ENCODE measurements around the gene LIN54. TPM values are rescaled to one million over a fixed set of nuclear protein-coding genes. Genes with fewer than 3 reads are reported as not detected.

LIN54 gene
- total and polyA plus RNA-seq, 2 of the 13 experiments (the other 11 are each of a cell fraction or from before 2014, with no cell fraction given), result 25.2 to 32.9 TPM

- TF ChIP-seq ZFP90 (CRISPR knock-in tag; IDR thresholded peaks at IDR 0.05; ENCODE audit: borderline replicate concordance) (peak; percentile 86; the same call in 1 of the 2 replicates), ZFYVE20 (CRISPR knock-in tag; IDR thresholded peaks at IDR 0.05; ENCODE audit: borderline replicate concordance, low read depth) (no peak), ATF4 (CRISPR knock-in tag; IDR thresholded peaks at IDR 0.05) (peak in 1 of 2 experiments; percentile 47; a peak in 1 of 4 replicates), ZFP36L2 (CRISPR knock-in tag; IDR thresholded peaks at IDR 0.05) (0 out of 2 replicates have a peak, but pooled peaks have one; percentile 52), ZNF138 (CRISPR knock-in tag; IDR thresholded peaks at IDR 0.05; ENCODE audit: low read depth) (no peak), KLF16 (CRISPR knock-in tag; IDR thresholded peaks at IDR 0.05) (peak in 1 of 2 experiments; percentile 72; a peak in 1 of 4 replicates), ZEB1 (IDR thresholded peaks at IDR 0.05; ENCODE audit: insufficient replicate concordance, low read depth) (no peak), ZNF550 (CRISPR knock-in tag; IDR thresholded peaks at IDR 0.05; ENCODE audit: borderline replicate concordance) (no peak), MEIS1 (CRISPR knock-in tag; IDR thresholded peaks at IDR 0.05; ENCODE audit: borderline replicate concordance) (no peak; the same call in 1 of the 2 replicates), CBX2 (IDR thresholded peaks at IDR 0.05; ENCODE audit: low read depth, low read length) (no peak), CBX2 (CRISPR knock-in tag; IDR thresholded peaks at IDR 0.05; ENCODE audit: low read depth) (no peak), ZNF850 (CRISPR knock-in tag; conservative IDR thresholded peaks at IDR 0.05) (no peak), XRCC5 (optimal IDR thresholded peaks at IDR 0.05; ENCODE audit: low read length) (peak; percentile 84), MIER2 (CRISPR knock-in tag; IDR thresholded peaks at IDR 0.05) (peak; percentile 68; the same call in 1 of the 2 replicates), ZNF780A (CRISPR knock-in tag; IDR thresholded peaks at IDR 0.05) (0 out of 2 replicates have a peak, but pooled peaks have one; percentile 51)
- TF ChIP-seq, protein P1, sequence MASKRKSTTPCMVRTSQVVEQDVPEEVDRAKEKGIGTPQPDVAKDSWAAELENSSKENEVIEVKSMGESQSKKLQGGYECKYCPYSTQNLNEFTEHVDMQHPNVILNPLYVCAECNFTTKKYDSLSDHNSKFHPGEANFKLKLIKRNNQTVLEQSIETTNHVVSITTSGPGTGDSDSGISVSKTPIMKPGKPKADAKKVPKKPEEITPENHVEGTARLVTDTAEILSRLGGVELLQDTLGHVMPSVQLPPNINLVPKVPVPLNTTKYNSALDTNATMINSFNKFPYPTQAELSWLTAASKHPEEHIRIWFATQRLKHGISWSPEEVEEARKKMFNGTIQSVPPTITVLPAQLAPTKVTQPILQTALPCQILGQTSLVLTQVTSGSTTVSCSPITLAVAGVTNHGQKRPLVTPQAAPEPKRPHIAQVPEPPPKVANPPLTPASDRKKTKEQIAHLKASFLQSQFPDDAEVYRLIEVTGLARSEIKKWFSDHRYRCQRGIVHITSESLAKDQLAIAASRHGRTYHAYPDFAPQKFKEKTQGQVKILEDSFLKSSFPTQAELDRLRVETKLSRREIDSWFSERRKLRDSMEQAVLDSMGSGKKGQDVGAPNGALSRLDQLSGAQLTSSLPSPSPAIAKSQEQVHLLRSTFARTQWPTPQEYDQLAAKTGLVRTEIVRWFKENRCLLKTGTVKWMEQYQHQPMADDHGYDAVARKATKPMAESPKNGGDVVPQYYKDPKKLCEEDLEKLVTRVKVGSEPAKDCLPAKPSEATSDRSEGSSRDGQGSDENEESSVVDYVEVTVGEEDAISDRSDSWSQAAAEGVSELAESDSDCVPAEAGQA (IDR thresholded peaks at IDR 0.05; ENCODE audit: low read depth), result peak; percentile 68; the same call in 1 of the 2 replicates
- TF ChIP-seq, protein P1 (CRISPR knock-in tag; IDR thresholded peaks at IDR 0.05; ENCODE audit: borderline replicate concordance), result no peak
- TF ChIP-seq, protein P2, sequence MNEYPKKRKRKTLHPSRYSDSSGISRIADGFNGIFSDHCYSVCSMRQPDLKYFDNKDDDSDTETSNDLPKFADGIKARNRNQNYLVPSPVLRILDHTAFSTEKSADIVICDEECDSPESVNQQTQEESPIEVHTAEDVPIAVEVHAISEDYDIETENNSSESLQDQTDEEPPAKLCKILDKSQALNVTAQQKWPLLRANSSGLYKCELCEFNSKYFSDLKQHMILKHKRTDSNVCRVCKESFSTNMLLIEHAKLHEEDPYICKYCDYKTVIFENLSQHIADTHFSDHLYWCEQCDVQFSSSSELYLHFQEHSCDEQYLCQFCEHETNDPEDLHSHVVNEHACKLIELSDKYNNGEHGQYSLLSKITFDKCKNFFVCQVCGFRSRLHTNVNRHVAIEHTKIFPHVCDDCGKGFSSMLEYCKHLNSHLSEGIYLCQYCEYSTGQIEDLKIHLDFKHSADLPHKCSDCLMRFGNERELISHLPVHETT (CRISPR knock-in tag; conservative IDR thresholded peaks at IDR 0.05), result peak; percentile 89; the same call in 1 of the 2 replicates
- TF ChIP-seq, protein P3, sequence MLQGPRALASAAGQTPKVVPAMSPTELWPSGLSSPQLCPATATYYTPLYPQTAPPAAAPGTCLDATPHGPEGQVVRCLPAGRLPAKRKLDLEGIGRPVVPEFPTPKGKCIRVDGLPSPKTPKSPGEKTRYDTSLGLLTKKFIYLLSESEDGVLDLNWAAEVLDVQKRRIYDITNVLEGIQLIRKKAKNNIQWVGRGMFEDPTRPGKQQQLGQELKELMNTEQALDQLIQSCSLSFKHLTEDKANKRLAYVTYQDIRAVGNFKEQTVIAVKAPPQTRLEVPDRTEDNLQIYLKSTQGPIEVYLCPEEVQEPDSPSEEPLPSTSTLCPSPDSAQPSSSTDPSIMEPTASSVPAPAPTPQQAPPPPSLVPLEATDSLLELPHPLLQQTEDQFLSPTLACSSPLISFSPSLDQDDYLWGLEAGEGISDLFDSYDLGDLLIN (CRISPR knock-in tag; IDR thresholded peaks at IDR 0.05; ENCODE audit: borderline replicate concordance), result 0 out of 2 replicates have a peak, but pooled peaks have one; percentile 63
Measured at GRCh38 chr4:83012687-83013419, 2.2 kb upstream of the LIN54 start (continued).
